Ishikawa (cell line): ENCODE data around the gene GFM1.

Experiments
- CEBPB ChIP-seq: IDR thresholded peaks from 2 replicates; pipeline ENCODE4 v1.6.1; 2012
- CREB1 ChIP-seq: IDR thresholded peaks from 2 replicates; pipeline ENCODE4 v1.6.1; 2012; ENCODE audit warnings: low read depth
- EGR1 ChIP-seq: IDR thresholded peaks from 2 replicates; pipeline ENCODE4 v1.6.1; 2012
- EP300 ChIP-seq: IDR thresholded peaks from 2 replicates; pipeline ENCODE4 v1.6.1; 2012; ENCODE audit warnings: borderline replicate concordance
- FOXM1 ChIP-seq: IDR thresholded peaks from 2 replicates; pipeline ENCODE4 v1.6.1; 2012; ENCODE audit warnings: low read depth, borderline replicate concordance
- MAX ChIP-seq: IDR thresholded peaks from 2 replicates; pipeline ENCODE4 v1.6.1; 2012
- NFIC ChIP-seq: IDR thresholded peaks from 2 replicates; pipeline ENCODE4 v1.6.1; 2012
- RAD21 ChIP-seq: IDR thresholded peaks from 2 replicates; pipeline ENCODE4 v1.6.1; 2012; ENCODE audit warnings: low read depth
- REST ChIP-seq: IDR thresholded peaks from 2 replicates; pipeline ENCODE4 v1.6.1; 2012; ENCODE audit warnings: low read depth, mild to moderate bottlenecking
- TAF1 ChIP-seq: IDR thresholded peaks from 2 replicates; pipeline ENCODE4 v1.6.1; 2012; ENCODE audit warnings: low read depth, mild to moderate bottlenecking
- TCF12 ChIP-seq: IDR thresholded peaks from 2 replicates; pipeline ENCODE4 v1.6.1; 2012; ENCODE audit warnings: low read depth
- TEAD4 ChIP-seq: IDR thresholded peaks from 2 replicates; pipeline ENCODE4 v1.6.1; 2012
- USF1 ChIP-seq: IDR thresholded peaks from 2 replicates; pipeline ENCODE4 v1.6.1; 2012
- YY1 ChIP-seq: IDR thresholded peaks from 2 replicates; pipeline ENCODE4 v1.6.1; 2012; ENCODE audit warnings: low read depth

GRCh38 chr3:158666416-158666815, 22.1 kb downstream of the GFM1 start:
- TF ChIP-seq TAF1 = no peak
- TF ChIP-seq CREB1 = no peak
- TF ChIP-seq EP300 = no peak
- TF ChIP-seq YY1 = no peak
- no peak for TF ChIP-seq RAD21
- TF ChIP-seq REST = no peak
- TF ChIP-seq TCF12 = no peak
- no peak for TF ChIP-seq FOXM1
- no peak for TF ChIP-seq MAX
- TF ChIP-seq TEAD4 = no peak
- TF ChIP-seq EGR1 = no peak
- TF ChIP-seq CEBPB = no peak
- no peak for TF ChIP-seq USF1
- TF ChIP-seq NFIC = no peak
